ENCODE measurements around the gene DDX25.

The DDX25 gene

GRCh38 chr11:125924384-125925007, 20.2 kb downstream of the DDX25 start:
- Mint-ChIP-seq H3K27ac (no peak overlapping the region), H3K4me3 (no peak overlapping the region), H3K27me3 (ENCODE audit: low read depth, poor library complexity) (peaks cover 12% of the 10 kb centered on the region), H3K36me3 (ENCODE audit: low read depth) (no peaks in the 10 kb centered on the region), H3K9me3 (no peaks in the 10 kb centered on the region), H3K4me1 (peaks cover 18% of the 10 kb centered on the region)
- no peak for DNase-seq
- no peak for TF ChIP-seq CTCF (IDR thresholded peaks at IDR 0.05)

- no peaks in the 10 kb centered on the region for H3K9me3 Mint-ChIP-seq
- peaks cover 18% of the 10 kb centered on the region for H3K4me1 Mint-ChIP-seq
- no peak for DNase-seq
- H3K27ac Mint-ChIP-seq, result no peak overlapping the region
- H3K27me3 Mint-ChIP-seq (ENCODE audit: low read depth, poor library complexity), result peaks cover 12% of the 10 kb centered on the region
- no peak for TF ChIP-seq CTCF (IDR thresholded peaks at IDR 0.05)
- H3K4me3 Mint-ChIP-seq, result no peak overlapping the region
- H3K36me3 Mint-ChIP-seq (ENCODE audit: low read depth), result no peaks in the 10 kb centered on the region
These were observed 21.0 kb downstream of the DDX25 start for GRCh38 chr11:125925247-125925740.

- Mint-ChIP-seq H3K4me1 (peaks cover 18% of the 10 kb centered on the region), H3K27ac (no peak overlapping the region), H3K9me3 (no peaks in the 10 kb centered on the region), H3K27me3 (ENCODE audit: low read depth, poor library complexity) (peaks cover 10% of the 10 kb centered on the region), H3K36me3 (ENCODE audit: low read depth) (no peaks in the 10 kb centered on the region), H3K4me3 (no peak overlapping the region)
- no peak for TF ChIP-seq CTCF (IDR thresholded peaks at IDR 0.05)
- DNase-seq, result no peak
These were observed 21.5 kb downstream of the DDX25 start for GRCh38 chr11:125925804-125926203.

GRCh38 chr11:125926682-125927081, 22.4 kb downstream of the DDX25 start:
- DNase-seq, result no peak
- H3K27me3 Mint-ChIP-seq (ENCODE audit: low read depth, poor library complexity), result peaks cover 10% of the 10 kb centered on the region
- H3K4me1 Mint-ChIP-seq, result peaks cover 24% of the 10 kb centered on the region
- no peak overlapping the region for H3K27ac Mint-ChIP-seq
- no peak overlapping the region for H3K4me3 Mint-ChIP-seq
- H3K9me3 Mint-ChIP-seq, result no peaks in the 10 kb centered on the region
- TF ChIP-seq CTCF (IDR thresholded peaks at IDR 0.05), result no peak
- no peaks in the 10 kb centered on the region for H3K36me3 Mint-ChIP-seq (ENCODE audit: low read depth)

GRCh38 chr11:125929445-125930075, 25.3 kb downstream of the DDX25 start:
- TF ChIP-seq CTCF (IDR thresholded peaks at IDR 0.05), result no peak
- peaks cover 10% of the 10 kb centered on the region for H3K27me3 Mint-ChIP-seq (ENCODE audit: low read depth, poor library complexity)
- no peak overlapping the region for H3K4me3 Mint-ChIP-seq
- H3K36me3 Mint-ChIP-seq (ENCODE audit: low read depth), result no peaks in the 10 kb centered on the region
- H3K9me3 Mint-ChIP-seq, result no peaks in the 10 kb centered on the region
- no peak for DNase-seq
- no peak overlapping the region for H3K27ac Mint-ChIP-seq
- H3K4me1 Mint-ChIP-seq, result peaks cover 36% of the 10 kb centered on the region

GRCh38 chr11:125930076-125930450, 25.8 kb downstream of the DDX25 start:
- H3K27ac Mint-ChIP-seq, result no peak overlapping the region
- H3K4me3 Mint-ChIP-seq, result no peak overlapping the region
- peaks cover 37% of the 10 kb centered on the region for H3K4me1 Mint-ChIP-seq
- H3K9me3 Mint-ChIP-seq, result no peaks in the 10 kb centered on the region
- TF ChIP-seq CTCF (IDR thresholded peaks at IDR 0.05), result no peak
- H3K36me3 Mint-ChIP-seq (ENCODE audit: low read depth), result no peaks in the 10 kb centered on the region
- H3K27me3 Mint-ChIP-seq (ENCODE audit: low read depth, poor library complexity), result peaks cover 10% of the 10 kb centered on the region
- no peak for DNase-seq
